Stimulated activated CD4-positive, alpha-beta T cell treated with anti-CD3 and anti-CD28 coated beads, TNF-alpha, amount 100 ng/mL, for 48 hours (primary cell): ENCODE results near the gene CDC45.
"Not testable (repeated sequence)": the region's sequence is repeated elsewhere in the genome, so short reads cannot be mapped to it uniquely, and the experiment has no call there.

ENCODE experiments used
- DNase-seq, 3 donors: peaks; one replicate each; pipeline ENCODE4 v3.0.0-alpha.2; 2020; ENCODE audit warnings: low read depth in 3 of 3

Gene CDC45

GRCh38 chr22:19479355-19480172, at the start of gene CDC45:
Gene CDC45, plus strand, starts transcription at chr22:19479920. Its CDS starts 49 bp downstream, at chr22:19479969.
- DNase-seq: peak; percentile 86 to 92 (median 88)

- DNase-seq: peak in 1 of 3 donors; percentile 13
These were observed 49.5 kb upstream of the CDC45 start for GRCh38 chr22:19429950-19430889.

- peak in 1 of 3 donors; percentile 10 for DNase-seq
These were observed 48.7 kb upstream of the CDC45 start for GRCh38 chr22:19430890-19431541.

DNA sequence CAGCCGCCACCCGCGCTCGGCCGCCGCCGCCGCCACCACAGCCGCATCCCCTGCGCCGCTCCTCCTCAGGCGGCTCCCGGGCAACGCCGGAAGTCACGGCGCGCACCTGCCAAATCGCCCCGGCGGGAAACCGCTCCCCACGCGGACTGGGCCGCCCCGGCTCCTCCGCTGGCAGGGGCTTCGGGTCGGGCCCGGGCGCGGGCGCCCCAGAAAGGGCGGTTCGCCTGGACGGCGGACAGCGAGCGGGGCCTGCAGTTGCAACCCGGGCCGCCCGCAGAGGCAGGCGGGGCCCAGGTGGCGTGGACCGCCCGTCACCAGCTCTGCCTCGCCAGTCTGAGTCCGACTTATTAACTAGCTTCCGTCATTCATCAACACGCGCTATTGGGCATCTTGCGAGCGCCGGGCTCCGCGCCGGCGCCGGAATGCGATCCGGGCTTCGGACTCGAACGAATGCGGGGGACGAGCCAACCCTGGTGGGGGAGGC, 48.0 kb upstream of the CDC45 start, which contains the start of gene HIRA:
HIRA (minus strand) TSS at position 85 of the 484 bp plus-strand sequence. CDS start 257 bp downstream, outside the sequence.
- peak; percentile 69 to 78 (median 71) for DNase-seq

DNA sequence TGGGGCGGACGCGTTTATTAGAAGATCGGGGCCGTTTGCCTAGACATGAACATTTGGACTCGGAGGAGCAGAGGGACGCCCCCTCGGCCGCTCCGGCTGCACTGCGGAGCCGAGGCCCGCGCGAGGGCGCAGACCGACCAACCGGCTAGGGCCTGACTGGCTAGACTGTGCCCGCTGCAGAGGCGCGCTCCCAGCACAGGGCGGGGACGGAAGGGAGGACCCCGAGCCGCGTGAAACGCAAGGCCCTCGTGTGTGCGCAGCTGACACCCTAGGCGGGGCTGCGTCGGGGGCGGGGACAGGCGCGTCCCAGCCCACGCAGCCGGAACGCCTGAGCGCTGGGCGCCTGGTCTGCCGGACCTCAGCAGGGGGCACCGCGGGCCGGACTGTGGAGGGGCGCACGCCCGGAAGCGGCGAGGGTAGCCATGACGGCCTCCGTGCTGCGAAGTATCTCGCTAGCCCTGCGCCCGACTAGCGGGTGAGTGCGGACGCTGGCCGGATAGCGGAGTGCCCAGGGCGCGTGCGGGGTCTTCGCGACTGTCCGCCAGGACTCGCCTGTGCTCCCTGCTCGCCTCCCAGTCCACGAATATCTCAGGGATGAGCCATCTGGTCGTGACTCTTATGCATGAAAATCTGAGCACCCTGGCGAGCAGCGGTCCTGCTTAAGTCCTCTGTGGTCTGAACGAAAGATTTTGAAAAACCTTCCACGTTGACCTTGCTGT, 47.4 kb upstream of the CDC45 start, which contains the start of gene MRPL40:
MRPL40 (plus strand) TSS at position 413 of the 719 bp plus-strand sequence; CDS start at position 423, 10 bp downstream.
- DNase-seq: peak; percentile 83 to 90 (median 87)

DNA sequence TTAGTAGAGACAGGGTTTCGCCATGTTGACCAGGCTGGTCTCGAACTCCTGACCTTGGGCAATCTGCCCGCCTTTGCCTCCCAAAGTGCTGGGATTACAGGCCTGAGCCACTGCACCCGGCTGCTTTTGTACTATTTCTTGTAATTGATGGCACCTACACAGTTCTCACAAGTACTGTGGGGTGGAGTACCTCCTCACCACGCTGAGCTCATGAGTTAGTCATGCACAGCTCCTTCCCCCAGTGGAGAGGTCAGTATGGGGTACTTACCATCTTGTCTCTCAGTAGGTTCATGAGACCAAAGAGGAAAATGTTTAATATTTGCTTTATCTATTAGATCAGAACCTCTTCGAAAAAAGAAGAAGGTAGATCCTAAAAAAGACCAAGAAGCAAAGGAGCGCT, 45.3 kb upstream of the CDC45 start:
- no peak for DNase-seq

GRCh38 chr22:19434829-19435580, 44.7 kb upstream of the CDC45 start:
- no peak for DNase-seq

GRCh38 chr22:19436444-19437161, 43.1 kb upstream of the CDC45 start:
- DNase-seq: not testable (repeated sequence)

DNA sequence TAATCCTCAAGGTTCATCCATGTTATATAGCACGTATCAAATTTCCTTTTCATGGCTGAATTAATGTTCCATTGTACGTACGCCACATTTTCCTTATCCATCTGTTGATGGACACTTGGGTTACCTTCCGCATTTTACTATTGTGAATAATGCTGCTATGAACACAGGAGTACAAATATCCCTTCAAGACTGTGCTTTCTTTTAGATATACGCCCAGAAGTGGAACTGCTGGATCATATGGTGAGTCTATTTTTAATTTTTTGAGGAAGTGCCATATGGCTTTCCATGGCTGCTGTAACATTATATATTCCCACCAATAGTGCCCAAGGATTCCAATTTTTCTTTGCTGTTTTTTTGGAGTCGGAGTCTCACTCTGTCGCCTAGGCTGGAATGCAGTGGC, 41.4 kb upstream of the CDC45 start:
- no peak for DNase-seq

DNA sequence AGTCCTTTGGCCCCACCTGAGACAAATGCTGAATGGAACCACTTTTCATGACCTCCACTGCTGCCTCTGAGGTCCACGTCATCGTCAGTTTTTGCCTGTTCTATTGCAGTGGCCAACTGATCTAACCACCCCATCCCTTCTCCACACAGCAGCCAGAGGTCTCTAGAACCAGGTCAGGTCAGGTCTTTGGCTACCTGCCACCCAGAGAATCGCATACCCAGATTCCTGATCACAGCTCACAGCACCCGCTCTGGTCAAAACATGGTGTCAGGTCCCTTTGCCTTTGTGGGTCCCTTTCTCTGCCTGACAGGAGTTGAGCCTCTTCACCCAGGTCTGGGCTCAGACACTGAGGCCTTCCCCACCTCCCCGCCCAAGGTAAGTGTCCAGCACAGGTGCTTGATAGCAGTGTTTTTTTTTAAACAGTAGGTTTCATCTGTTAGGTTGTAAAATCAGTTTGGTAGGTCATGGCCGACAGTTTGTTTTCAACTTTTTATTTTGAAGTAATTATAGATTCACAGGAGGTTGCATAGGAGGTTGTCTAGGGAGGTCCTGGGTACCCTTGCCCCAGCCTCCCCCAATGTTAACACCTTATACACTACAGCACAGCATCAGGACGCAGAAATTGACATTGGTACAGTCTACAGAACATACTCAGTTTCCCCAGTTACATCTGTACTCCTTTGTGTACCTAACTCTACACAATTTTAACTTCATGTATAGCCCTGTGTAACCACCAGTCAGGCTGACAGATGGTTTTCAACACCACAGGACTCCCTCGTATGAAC, 39.1 kb upstream of the CDC45 start:
- DNase-seq: no peak

DNA sequence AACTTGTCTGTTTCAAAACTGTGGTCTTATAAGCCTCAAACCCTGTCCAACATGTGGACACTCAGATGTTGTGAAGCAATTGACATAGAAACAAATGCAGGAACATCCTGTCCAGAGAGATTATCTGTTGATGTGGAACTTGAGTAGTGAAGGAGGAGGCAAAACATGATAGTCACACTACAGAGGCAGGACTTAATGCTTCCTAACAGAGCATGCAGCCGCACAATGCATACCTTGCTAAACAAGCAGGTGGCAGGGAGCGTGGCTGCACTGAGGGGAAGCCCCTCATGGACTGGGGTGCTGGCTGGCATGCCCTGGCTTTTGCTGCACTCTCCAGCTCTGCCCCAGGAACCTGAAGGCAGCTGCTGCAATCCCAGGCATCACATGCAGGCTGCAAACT, 37.6 kb upstream of the CDC45 start:
- DNase-seq: no peak

- DNase-seq: no peak
These were observed 36.0 kb upstream of the CDC45 start for GRCh38 chr22:19443544-19444211.

DNA sequence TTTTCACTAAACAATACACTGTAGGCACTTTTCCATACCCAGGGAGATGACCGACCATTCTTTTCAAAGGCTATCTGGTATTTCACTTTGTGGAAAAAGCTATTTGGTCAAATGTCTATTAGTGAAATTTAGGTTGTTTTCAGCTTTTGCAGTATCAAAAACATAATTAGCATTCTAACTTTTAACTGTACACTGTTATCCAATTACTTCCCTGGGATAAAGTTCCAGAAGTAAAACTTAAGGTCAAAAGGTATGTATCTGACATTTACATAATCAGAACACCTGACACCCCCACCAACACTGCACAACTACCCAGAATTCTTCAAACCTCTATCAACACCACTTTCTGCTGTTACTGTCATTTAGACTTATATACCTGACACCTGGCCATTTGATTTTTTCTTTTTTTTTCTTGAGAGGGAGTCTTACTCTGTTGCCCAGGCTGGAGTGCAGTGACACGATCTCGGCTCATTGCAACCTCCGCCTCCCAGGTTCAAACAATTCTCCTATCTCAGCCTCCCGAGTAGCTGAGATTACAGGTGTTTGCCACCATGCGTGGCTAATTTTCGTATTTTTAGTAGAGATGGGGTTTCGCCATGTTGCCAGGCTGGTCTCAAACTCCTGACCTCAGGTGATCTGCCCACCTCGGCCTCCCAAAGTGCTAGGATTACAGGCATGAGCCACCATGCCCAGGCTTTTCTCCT, 34.3 kb upstream of the CDC45 start:
- DNase-seq: not testable (repeated sequence)

DNA sequence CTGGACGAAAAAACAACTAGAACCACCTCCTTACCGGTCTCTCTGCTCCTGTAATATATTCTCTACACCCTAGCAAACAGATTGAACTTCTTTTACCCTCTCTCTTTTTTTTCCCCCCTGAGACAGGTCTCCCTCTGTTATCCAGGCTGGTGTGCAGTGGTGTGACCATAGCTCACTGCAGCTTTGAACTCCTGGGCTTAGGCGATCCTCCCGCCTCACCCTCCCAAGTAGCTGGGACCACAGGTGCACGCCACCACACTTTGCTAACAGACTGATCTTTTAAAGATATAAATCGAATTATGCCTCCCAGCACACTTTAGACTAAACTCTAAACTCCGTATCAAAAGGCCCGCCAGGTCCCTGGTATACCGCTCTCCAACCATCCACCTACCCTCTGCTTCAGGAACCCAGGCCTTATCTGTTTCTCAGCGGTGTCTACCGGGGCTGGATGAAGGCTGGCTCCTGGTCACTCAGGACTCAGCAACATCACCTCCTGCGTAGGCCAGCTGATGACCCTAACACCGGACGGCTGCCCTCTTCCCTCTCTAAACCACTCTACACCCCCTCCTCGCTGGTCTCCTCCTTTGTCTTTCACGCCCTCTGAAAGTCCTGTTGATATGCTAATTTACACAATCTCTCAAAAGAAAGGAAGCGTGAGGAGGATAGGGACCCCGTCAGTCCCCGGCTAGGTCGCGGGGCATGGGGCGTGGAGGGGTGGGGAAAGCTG, 33.0 kb upstream of the CDC45 start:
- no peak for DNase-seq

- peak; percentile 69 to 80 (median 74) for DNase-seq
These were observed 32.2 kb upstream of the CDC45 start, which contains the start of gene C22orf39 for GRCh38 chr22:19447330-19448075. Gene C22orf39, minus strand, starts transcription at chr22:19447711. Its CDS starts 23 bp downstream, at chr22:19447688.

- no peak for DNase-seq
These were observed 31.6 kb upstream of the CDC45 start for GRCh38 chr22:19448076-19448607.
